Inferior parietal cortex (tissue), 1 donor: ENCODE data around the gene FAM47B.

ENCODE experiments used
- DNase-seq: peaks from one replicate; pipeline ENCODE4 v3.0.0-alpha.2; 2016; ENCODE audit errors: extremely low spot score

The FAM47B gene

DNA sequence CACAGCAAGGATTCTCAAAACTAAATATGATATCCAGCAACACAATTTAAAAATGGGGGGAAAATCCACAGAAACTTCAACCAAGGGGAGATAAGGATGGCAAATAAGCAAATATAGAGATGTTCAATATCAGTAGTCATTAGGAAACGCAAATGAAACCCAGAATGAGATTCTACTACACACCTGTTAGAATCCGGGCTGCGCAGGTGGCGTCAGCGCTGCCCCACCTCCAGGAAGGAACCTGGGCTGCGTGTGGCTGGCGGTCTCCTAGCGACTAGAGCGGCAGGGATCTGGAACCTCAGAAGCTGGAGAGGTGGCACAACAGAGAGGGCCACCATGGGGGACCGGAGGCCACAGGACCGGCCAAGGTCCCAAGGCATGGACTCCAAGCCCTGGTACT is at the start of gene FAM47B:
Gene FAM47B (plus strand): TSS at position 301 of the 400 bp plus-strand sequence. CDS start 36 bp downstream, at position 337.
- DNase-seq: no peak

DNA sequence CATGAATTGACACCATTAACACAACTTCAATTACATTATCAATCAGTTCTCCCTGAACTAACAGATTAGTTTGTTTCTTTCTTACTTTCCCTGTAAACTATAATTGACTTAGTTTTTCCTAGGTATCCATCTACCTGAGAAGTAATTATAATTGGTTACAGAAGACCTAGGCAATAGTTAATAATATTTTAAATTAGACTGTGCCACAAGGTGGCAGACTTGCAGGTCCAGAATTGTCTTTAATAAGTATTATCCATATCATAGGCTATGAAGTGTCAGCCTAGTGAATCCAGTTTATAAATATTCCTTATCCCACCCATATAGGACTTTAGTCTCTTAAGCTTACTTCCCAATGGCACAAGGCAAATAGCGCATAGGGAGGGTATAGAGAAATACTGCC is 48.9 kb upstream of the FAM47B start:
- DNase-seq: no peak

DNA sequence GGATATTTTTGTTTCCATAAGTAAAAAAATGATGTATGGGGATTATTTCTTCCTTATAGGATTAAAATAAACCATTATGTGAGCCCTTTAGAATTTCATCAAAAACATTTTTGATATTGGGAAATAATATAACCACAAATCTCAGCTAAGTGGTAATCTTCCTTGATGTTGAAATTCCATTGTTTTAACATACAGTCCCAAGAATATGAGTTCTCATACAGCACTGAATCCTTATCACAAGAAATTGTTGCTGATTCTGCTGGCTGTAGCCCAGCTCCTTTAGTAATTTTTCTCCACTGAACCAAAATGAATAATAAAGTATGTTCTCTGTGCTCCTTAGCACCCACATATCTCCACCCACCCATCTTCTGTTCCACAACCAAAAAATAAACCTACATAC is 41.9 kb upstream of the FAM47B start:
- no peak for DNase-seq

DNA sequence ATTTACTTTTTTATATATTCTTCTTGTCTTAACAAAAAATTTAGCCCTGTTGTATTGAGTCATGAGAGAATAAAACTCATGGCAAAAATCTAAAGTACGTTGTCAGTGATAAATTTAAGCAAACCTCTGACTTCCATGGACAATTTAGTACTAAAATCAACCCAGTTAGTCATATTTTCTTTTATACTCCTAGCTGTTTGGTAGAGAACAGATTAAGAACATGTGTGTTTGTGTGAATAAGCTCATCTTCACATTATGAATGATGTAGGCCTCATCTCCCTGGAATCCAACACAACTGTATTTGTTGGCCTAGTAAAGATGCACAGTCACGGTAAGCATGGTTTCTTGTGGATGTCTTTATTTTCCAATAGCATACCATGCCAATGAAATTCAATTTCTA is 40.8 kb upstream of the FAM47B start:
- no peak for DNase-seq

- no peak for DNase-seq
Observed at GRCh38 chrX:34903316-34903715, 39.3 kb upstream of the FAM47B start.

DNA sequence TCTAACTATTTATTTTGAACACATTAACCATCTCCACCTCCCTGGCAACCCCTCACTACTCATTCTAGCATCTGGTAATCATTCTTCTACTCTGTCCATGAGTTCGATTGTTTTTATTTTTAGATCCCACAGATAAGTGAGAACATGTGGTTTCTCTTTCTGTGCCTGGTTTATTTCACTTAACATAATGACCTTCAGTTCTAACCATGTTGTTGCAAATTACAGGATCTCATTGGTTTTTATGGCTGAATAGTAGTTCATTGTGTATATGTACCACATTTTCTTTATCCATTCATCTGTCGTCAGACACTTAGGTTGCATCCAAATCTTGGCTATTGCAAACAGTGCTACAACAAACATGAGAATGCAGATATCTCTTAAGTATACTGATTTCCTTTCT is 33.4 kb upstream of the FAM47B start:
- DNase-seq: no peak

GRCh38 chrX:34915463-34916225 is 27.0 kb upstream of the FAM47B start:
- DNase-seq: no peak

DNA sequence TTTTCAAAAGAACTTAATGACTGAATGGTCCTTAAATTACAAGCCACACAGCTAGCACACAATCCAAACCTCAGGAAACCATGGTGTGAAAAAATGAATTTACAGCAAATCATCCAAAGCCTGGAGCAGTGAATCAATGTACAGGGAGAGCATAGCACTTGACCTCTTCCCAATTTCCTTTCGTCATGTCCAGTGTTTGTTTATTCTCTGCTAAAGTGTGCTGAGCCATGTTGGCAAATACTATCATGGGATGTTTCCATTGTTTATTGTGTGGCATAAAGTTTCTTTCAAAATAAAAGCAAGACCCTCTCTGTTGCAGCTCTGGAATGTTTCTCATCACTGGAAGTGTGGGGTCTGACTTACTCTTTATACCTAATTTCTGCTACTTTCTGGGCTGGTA is 25.4 kb upstream of the FAM47B start:
- no peak for DNase-seq

GRCh38 chrX:34918091-34918736 is 24.4 kb upstream of the FAM47B start:
- no peak for DNase-seq

DNA sequence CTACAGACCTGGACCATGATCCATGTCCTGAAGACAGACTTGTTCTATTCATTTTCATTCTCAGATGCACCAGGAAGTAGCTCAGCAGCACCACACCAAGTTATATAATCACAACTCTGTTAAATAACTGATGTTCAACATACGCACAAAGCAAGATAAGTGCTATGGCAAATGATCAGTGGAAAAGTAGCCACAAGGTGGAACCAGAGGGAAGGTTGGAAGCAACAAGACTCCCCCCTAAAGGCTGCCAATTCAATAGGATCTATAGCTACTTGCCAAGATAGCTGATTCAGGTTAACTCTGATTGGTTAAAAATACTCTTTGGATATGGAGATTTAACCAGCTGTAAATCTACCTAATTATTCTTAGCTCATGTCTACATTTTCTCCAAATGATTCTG is 23.7 kb upstream of the FAM47B start:
- DNase-seq: no peak

GRCh38 chrX:34927866-34928265 is 14.7 kb upstream of the FAM47B start:
- no peak for DNase-seq

- DNase-seq: no peak
Observed at GRCh38 chrX:34943235-34943634, 639 bp downstream of the FAM47B start.

DNA sequence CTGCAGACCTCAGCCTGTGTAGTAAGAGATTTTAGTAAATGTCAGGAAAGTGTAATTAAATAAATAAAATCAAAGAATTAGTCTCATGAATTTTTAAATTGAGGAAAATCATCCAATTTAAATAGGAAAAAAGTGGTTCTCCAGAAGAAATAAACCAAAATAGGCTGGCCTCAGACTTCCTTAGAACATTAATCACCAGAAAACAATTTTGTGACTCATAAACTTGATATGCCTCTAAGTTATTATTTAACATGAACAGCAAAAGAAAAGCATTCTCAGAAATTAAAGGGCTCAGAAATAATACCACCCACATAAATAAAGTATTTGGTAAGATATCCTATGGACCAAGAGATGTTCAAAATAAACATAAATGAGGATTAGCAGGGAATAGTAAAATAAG is 14.3 kb downstream of the FAM47B start:
- no peak for DNase-seq

GRCh38 chrX:34961662-34962061 is 19.1 kb downstream of the FAM47B start:
- no peak for DNase-seq

- DNase-seq: no peak
Observed at GRCh38 chrX:34972206-34972605, 29.6 kb downstream of the FAM47B start.

GRCh38 chrX:34978171-34978570 is 35.6 kb downstream of the FAM47B start:
- no peak for DNase-seq

- DNase-seq: no peak
Observed at GRCh38 chrX:34987646-34988045, 45.0 kb downstream of the FAM47B start.
